GM10847 (cell line): Measurements from ENCODE around the gene ZBTB20.

Source experiments
- POLR2A ChIP-seq: IDR thresholded peaks from 2 replicates; pipeline ENCODE4 v1.6.1; 2011; ENCODE audit not compliant: insufficient read length; ENCODE audit errors: extremely low read depth

ZBTB20 gene

GRCh38 chr3:114664006-114664405 is 483.1 kb downstream of the ZBTB20 start:
- no peak for TF ChIP-seq POLR2A

GRCh38 chr3:114660808-114661207 is 486.3 kb downstream of the ZBTB20 start:
- TF ChIP-seq POLR2A = no peak

GRCh38 chr3:114660124-114660523 is 487.0 kb downstream of the ZBTB20 start:
- TF ChIP-seq POLR2A = no peak

GRCh38 chr3:114659109-114660061 is 487.7 kb downstream of the ZBTB20 start:
- TF ChIP-seq POLR2A = no peak

- TF ChIP-seq POLR2A = no peak
Observed at GRCh38 chr3:114651555-114651954, 495.5 kb downstream of the ZBTB20 start.

- no peak for TF ChIP-seq POLR2A
Observed at GRCh38 chr3:114650808-114651207, 496.3 kb downstream of the ZBTB20 start.

GRCh38 chr3:114649331-114649730 is 497.8 kb downstream of the ZBTB20 start:
- no peak for TF ChIP-seq POLR2A

GRCh38 chr3:114646526-114646925 is 500.6 kb downstream of the ZBTB20 start:
- TF ChIP-seq POLR2A = no peak

GRCh38 chr3:114645392-114645791 is 501.7 kb downstream of the ZBTB20 start:
- no peak for TF ChIP-seq POLR2A

GRCh38 chr3:114644367-114644766 is 502.7 kb downstream of the ZBTB20 start:
- TF ChIP-seq POLR2A = no peak

GRCh38 chr3:114642951-114643741 is 503.9 kb downstream of the ZBTB20 start:
- TF ChIP-seq POLR2A = no peak

GRCh38 chr3:114640126-114640525 is 507.0 kb downstream of the ZBTB20 start:
- TF ChIP-seq POLR2A = no peak

- TF ChIP-seq POLR2A = no peak
Observed at GRCh38 chr3:114639171-114639570, 507.9 kb downstream of the ZBTB20 start.

- no peak for TF ChIP-seq POLR2A
Observed at GRCh38 chr3:114635878-114636277, 511.2 kb downstream of the ZBTB20 start.

- TF ChIP-seq POLR2A = no peak
Observed at GRCh38 chr3:114634635-114635034, 512.5 kb downstream of the ZBTB20 start.
